Psoas muscle (tissue), 8 donors: ENCODE results near the gene IFTAP. TPM values are rescaled to one million over a fixed set of nuclear protein-coding genes. Genes with fewer than 3 reads are reported as not detected.

Experiments
- ATAC-seq, 4 donors: fragments of 200-7000 bp; cut with Tn5 transposase; one replicate each; pipeline ENCODE4 v1.9.1; 2020; ENCODE audit warnings: moderate library complexity in 3 of 4, mild to moderate bottlenecking in 2 of 4
- DNase-seq, 2 donors: peaks; one replicate each; pipeline ENCODE4 v3.0.0-alpha.2; 2020
- H3K27ac ChIP-seq: fragments of 200-600 bp; one replicate; pipeline ENCODE4 v1.8.0; 2022
- H3K27me3 ChIP-seq, 3 donors: fragments of 200-600 bp in 1 of 3; one replicate each; pipeline versions ENCODE4 v1.6.1 to v1.8.0; 2013 to 2022; ENCODE audit warnings: low read length in 2 of 3, mild to moderate bottlenecking in 2 of 3, moderate library complexity in 1 of 3; ENCODE audit not compliant: insufficient read depth in 3 of 3
- H3K36me3 ChIP-seq, 2 donors: fragments of 200-600 bp in 1 of 2; one replicate each; pipeline versions ENCODE4 v1.6.1 to v1.8.0; 2013 to 2022; ENCODE audit warnings: low read depth in 1 of 2, mild to moderate bottlenecking in 1 of 2, moderate library complexity in 1 of 2; ENCODE audit not compliant: insufficient read depth in 1 of 2
- H3K4me1 ChIP-seq: fragments of 200-600 bp; one replicate; pipeline ENCODE4 v1.8.0; 2022
- H3K4me3 ChIP-seq: fragments of 200-600 bp; one replicate; pipeline ENCODE4 v1.8.0; 2022; ENCODE audit warnings: mild to moderate bottlenecking
- H3K9me3 ChIP-seq: fragments of 200-600 bp; one replicate; pipeline ENCODE4 v1.8.0; 2022
- CTCF ChIP-seq: fragments of 200-600 bp; IDR thresholded peaks from one replicate; pipeline ENCODE4 v1.8.0; 2022; ENCODE audit warnings: antibody characterized with exemption
- WGBS, 3 donors: extraction: QIAGEN DNeasy Blood & Tissue Kit; methylation state at CpG; one replicate each; pipeline versions ENCODE4 v1.1.6 to v1.1.7; 2013; 5-methylcytosine and 5-hydroxymethylcytosine counted together
- intact Hi-C, 2 donors: fragments of 100-400 bp; cut with DNase I; formaldehyde crosslinking; loops; one replicate each; pipeline versions ENCODE4 v1.11.0 to v1.14.2; 2022
- polyA plus RNA-seq, 3 donors: library from polyadenylated mRNA; stranded (reverse); fragments of 200-250 nt; gene quantifications; one replicate each; pipeline ENCODE4 v1.2.3, GENCODE V29; 2013
- total RNA-seq, 4 donors: library from RNA; stranded (reverse); fragmentation: NEBNext Ultra II Directional in 2 of 4; extraction: Animal tissue kit (Norgen Biotek cat#: 25700) in 2 of 4; gene quantifications; one replicate each; pipeline versions ENCODE4 v1.2.1 to v1.2.4, GENCODE V29; 2021 to 2023
- donor health status: healthy with polysubstance abuse.
- donor health status: DM: no; HTN: no; CAD: no; lungs with moderate emphysema.
- donor health status: Bipolar disorder and iron deficiency.
- donor health status: healthy.
- donor health status: DM: yes; HTN: yes; CAD: no.
- donor health status: DM: no; HTN: no; CAD: no.
- donor health status: DM: no; HTN: no; CAD: no.
- donor health status: DM: yes; HTN: yes; CAD: no.

Gene IFTAP
- total and polyA plus RNA-seq, 7 donors: 21.3 to 58.7 (median 28.2) TPM

- no peak overlapping the region for H3K4me3 ChIP-seq
- intact Hi-C loops: no loop called here
- no peaks in the 10 kb centered on the region for H3K27me3 ChIP-seq
- H3K9me3 ChIP-seq: no peaks in the 10 kb centered on the region
- WGBS, 3 donors: 70 to 80% (median 77%) methylated on average over 4 of the region's 4 CpGs
- H3K27ac ChIP-seq: no peak overlapping the region
- TF ChIP-seq CTCF: no peak
- DNase-seq: no peak
- H3K4me1 ChIP-seq: no peaks in the 10 kb centered on the region
- ATAC-seq: no peak
- H3K36me3 ChIP-seq: no peaks in the 10 kb centered on the region
These were observed 35.5 kb upstream of the IFTAP start for GRCh38 chr11:36558571-36559413.

GRCh38 chr11:36564376-36565030 is 29.8 kb upstream of the IFTAP start:
- WGBS, 3 donors: 3 to 6% (median 3%) methylated on average over 15 of the region's 15 CpGs
- Histone ChIP-seq H3K4me1 (no peaks in the 10 kb centered on the region), H3K36me3 (no peaks in the 10 kb centered on the region), H3K27me3 (no peaks in the 10 kb centered on the region), H3K4me3 (peak overlapping the region; percentile 66), H3K9me3 (no peaks in the 10 kb centered on the region), H3K27ac (no peak overlapping the region)
- intact Hi-C loops: loop anchor here (1.0 to 5.0 kb wide), 4 partner anchors 58 to 183 kb away; no protein-coding TSS in a partner anchor
- DNase-seq: no peak
- peak in 3 of 4 donors; percentile 54 to 88 (median 66) for ATAC-seq
- TF ChIP-seq CTCF: peak; percentile 67

DNA sequence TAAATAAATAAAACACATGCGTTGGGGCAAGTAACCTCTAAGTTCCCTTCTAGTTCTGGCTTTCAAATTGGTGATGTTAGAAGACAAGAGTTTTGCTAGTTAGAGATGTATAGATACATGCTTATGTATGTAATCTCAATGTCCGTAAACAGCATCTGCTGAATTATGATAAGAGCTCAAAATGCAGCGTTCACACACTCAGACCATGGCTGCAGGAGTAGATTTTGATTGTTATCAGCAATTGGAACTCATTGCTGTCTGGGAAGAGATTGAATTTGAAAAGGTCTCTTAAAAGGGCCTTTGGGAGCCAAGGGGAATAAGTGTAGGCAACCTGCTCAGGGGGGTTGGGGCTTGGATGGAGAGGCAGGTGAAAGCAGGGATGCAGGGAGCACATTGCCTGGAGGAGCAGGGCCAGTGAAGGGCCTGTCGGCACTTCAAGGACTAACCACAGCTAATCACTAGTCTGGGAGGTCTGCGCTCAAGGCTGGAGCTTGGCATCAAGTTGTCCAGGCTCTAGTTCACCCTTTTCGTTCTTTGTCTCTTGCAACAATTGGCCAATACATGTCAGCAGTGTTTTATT is 29.2 kb upstream of the IFTAP start:
- DNase-seq (no peak), ATAC-seq (no peak)
- Histone ChIP-seq H3K4me1 (no peaks in the 10 kb centered on the region), H3K27ac (no peak overlapping the region), H3K36me3 (no peaks in the 10 kb centered on the region), H3K4me3 (peak overlapping the region; percentile 66), H3K27me3 (no peaks in the 10 kb centered on the region), H3K9me3 (no peaks in the 10 kb centered on the region)
- TF ChIP-seq CTCF: no peak
- intact Hi-C loops: loop anchor here in 1 of 2 donors (1.0 kb wide), 1 partner anchor 106 kb away; no protein-coding TSS in a partner anchor
- WGBS, 3 donors: 65 to 73% (median 68%) methylated on average over 6 of the region's 6 CpGs

DNA sequence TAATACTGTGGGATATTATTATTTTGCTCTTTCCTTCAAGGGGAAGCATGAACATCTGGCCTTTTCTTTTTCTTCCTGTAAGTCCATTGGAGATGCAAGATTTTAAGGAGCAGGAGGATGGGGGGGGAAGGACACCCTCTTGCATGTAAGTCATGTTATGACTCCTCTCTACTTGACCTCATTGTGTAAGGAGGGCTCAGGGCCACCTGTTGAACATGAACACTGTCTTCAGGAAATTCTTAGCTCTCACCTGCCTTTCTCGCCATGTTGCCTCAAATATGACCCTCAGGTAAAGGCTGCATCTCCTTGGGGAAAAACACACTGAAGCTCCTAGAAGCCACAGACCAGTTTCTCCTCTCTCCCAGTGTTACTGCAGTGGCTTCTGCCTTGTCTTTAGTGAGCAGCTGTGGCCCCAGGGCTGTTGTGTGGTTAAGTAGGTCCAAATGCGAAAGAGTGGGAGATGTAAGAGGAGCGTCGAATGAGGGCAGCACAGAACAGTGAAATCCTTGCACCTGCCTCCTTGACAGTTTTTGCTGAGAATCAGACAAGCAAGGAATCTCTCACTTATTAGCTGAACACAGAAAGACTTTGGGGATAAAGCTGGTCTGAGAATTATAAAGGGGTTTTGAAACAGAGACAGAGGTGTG is 27.8 kb upstream of the IFTAP start:
- no peaks in the 10 kb centered on the region for H3K36me3 ChIP-seq
- H3K4me1 ChIP-seq: no peaks in the 10 kb centered on the region
- 87 to 97% (median 89%) methylated on average over 4 of the region's 4 CpGs for WGBS, 3 donors
- DNase-seq: no peak
- H3K27me3 ChIP-seq: no peaks in the 10 kb centered on the region
- no peak overlapping the region for H3K27ac ChIP-seq
- no peak for ATAC-seq
- intact Hi-C loops: no loop called here
- TF ChIP-seq CTCF: no peak
- no peaks in the 10 kb centered on the region for H3K9me3 ChIP-seq
- H3K4me3 ChIP-seq: no peak overlapping the region
